Stimulated activated effector memory CD8-positive, alpha-beta T cell treated with anti-CD3 and anti-CD28 coated beads, Interleukin-12 subunit alpha, Interleukin-12 subunit beta, amount 100 ng/mL, for 72 hours (primary cell): ENCODE data around the gene BDH1.
A peak's percentile ranks its signal among the peaks of the same experiment; 100 is the strongest.
"Not testable (repeated sequence)": the region's sequence is repeated elsewhere in the genome, so short reads cannot be mapped to it uniquely, and the experiment has no call there.

ENCODE experiments used
- ATAC-seq: fragments of 150-1000 bp; cut with Tn5 transposase; 2 replicates; pipeline ENCODE4 v1.10.0; 2021
- DNase-seq, 2 donors: peaks; one replicate each; pipeline ENCODE4 v3.0.0; 2021 to 2022; ENCODE audit warnings: low spot score in 2 of 2
- H3K27ac Mint-ChIP-seq: one replicate; pipeline ENCODE4 v1.8.0; 2022; ENCODE audit warnings: mild to moderate bottlenecking, mixed read lengths
- H3K36me3 Mint-ChIP-seq: one replicate; pipeline ENCODE4 v1.8.0; 2022; ENCODE audit warnings: mild to moderate bottlenecking, mixed read lengths
- H3K4me1 Mint-ChIP-seq: one replicate; pipeline ENCODE4 v1.8.0; 2022; ENCODE audit warnings: mixed read lengths
- H3K4me3 Mint-ChIP-seq: one replicate; pipeline ENCODE4 v1.8.0; 2022; ENCODE audit warnings: mild to moderate bottlenecking, mixed read lengths
- H3K9me3 Mint-ChIP-seq: one replicate; pipeline ENCODE4 v1.8.0; 2022; ENCODE audit warnings: mixed read lengths

BDH1 gene

DNA sequence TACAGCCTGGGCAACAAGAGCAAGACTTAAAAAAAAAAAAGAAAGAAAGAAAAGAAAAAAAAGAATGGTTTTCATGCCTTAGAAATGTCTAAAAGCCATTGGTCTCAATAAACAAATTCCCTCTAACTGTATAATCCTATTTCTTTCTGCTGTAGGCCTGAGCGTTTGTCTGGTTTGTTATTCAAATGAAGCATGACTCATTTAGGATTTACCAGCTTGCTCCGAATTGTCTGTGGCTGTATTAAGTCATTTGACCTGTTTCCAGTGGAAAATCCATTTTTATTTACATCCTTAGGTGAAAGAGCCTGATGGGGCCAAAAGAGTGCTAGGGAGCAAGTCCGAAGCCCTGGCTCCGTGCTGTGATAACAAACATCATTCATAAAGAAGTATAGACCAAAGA lies 73.8 kb downstream of the BDH1 start:
- DNase-seq = no peak
- no peak overlapping the region for H3K4me3 Mint-ChIP-seq
- no peaks in the 10 kb centered on the region for H3K36me3 Mint-ChIP-seq
- H3K27ac Mint-ChIP-seq = no peak overlapping the region
- no peaks in the 10 kb centered on the region for H3K9me3 Mint-ChIP-seq
- ATAC-seq = no peak
- H3K4me1 Mint-ChIP-seq = no peaks in the 10 kb centered on the region

GRCh38 chr3:197480320-197480719 lies 75.4 kb downstream of the BDH1 start:
- Mint-ChIP-seq H3K4me1 (no peaks in the 10 kb centered on the region), H3K9me3 (no peaks in the 10 kb centered on the region), H3K27ac (no peak overlapping the region), H3K4me3 (no peak overlapping the region), H3K36me3 (no peaks in the 10 kb centered on the region)
- ATAC-seq (no peak), DNase-seq (no peak)

DNA sequence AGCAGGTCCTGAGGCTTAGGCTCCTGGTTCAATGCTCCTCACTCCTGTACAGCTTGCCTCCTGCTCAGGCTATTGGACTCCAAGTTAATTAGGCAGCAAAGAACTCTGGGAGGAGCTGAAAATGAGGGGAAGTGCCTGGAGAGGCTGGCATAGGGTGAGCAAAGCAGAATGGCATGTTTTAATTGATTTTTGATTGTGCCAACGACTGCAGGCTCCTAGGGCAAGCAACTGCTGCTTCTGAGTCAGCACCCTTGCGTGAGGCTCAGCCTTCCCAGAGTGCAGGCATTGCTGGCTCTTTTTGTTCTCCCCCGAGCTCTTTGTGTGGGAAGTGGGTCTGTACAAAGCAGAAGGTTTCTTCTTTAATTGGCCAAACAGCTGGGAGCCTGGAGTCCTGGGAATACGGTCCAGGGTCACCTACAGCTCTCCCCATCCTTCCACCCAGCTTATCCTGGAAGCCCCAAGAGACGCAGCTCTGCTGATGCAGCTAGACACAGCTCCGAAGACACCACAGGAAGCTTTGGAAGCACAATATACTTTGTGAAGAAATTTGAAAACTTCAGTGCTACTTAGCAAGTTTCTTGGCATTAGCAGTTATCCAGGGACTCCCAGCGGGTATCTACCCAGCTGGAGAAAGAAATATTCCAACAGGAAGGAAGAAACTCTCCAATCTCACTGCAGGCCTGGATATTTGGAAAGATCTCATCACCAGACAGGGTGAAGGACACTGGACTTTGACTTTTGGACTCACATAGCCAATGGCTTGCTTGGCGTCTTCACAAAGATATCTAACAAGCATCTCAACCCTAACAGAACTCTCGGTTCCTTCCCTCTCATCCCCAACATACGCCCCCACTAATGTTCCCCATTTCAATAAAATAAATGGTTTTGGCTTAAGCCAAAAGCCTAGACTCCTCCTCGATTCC lies 76.8 kb downstream of the BDH1 start:
- Mint-ChIP-seq H3K4me1 (no peaks in the 10 kb centered on the region), H3K9me3 (no peaks in the 10 kb centered on the region), H3K27ac (no peak overlapping the region), H3K4me3 (no peak overlapping the region), H3K36me3 (no peaks in the 10 kb centered on the region)
- no peak for ATAC-seq
- no peak for DNase-seq

- not testable (repeated sequence) for H3K4me3 Mint-ChIP-seq, H3K4me1 Mint-ChIP-seq, DNase-seq, ATAC-seq, H3K36me3 Mint-ChIP-seq, H3K27ac Mint-ChIP-seq, H3K9me3 Mint-ChIP-seq
Measured at GRCh38 chr3:197477816-197478215, 78.0 kb downstream of the BDH1 start.

DNA sequence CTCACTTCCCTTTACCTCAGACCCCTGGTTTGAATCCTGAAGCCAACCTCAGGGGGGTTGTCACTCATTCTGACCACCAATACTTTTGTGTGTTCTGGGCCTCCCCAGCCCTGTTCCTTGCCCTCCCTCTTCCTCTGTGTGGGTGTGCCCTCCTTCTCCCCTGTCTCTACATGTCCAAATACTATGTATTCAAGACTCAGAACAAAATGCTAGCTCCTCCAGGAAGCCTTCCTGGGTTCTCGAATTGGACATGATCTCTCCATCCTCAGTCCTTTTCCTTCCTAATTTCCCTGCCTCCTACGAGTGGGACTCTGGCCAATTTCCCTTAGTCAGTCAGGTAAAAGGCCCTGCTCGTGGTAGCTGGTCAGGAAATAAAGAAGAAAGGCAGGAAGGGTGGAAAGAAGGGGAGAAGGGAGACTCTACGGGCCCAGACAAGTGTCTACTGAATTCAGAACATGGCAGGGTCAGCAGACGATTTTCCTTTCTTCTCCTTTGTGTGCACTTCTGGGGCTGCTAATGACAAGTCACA lies 79.7 kb downstream of the BDH1 start:
- Mint-ChIP-seq H3K4me3 (no peak overlapping the region), H3K4me1 (no peaks in the 10 kb centered on the region), H3K27ac (peak overlapping the region; percentile 7), H3K9me3 (no peaks in the 10 kb centered on the region), H3K36me3 (no peaks in the 10 kb centered on the region)
- ATAC-seq = no peak
- DNase-seq = no peak

- no peaks in the 10 kb centered on the region for H3K4me1 Mint-ChIP-seq
- H3K27ac Mint-ChIP-seq = no peak overlapping the region
- no peaks in the 10 kb centered on the region for H3K9me3 Mint-ChIP-seq
- no peaks in the 10 kb centered on the region for H3K36me3 Mint-ChIP-seq
- DNase-seq = no peak
- ATAC-seq = no peak
- no peak overlapping the region for H3K4me3 Mint-ChIP-seq
Measured at GRCh38 chr3:197475514-197475913, 80.3 kb downstream of the BDH1 start.

- H3K27ac Mint-ChIP-seq = no peak overlapping the region
- DNase-seq (no peak), ATAC-seq (no peak)
- no peak overlapping the region for H3K4me3 Mint-ChIP-seq
- no peaks in the 10 kb centered on the region for H3K9me3 Mint-ChIP-seq
- H3K4me1 Mint-ChIP-seq = no peaks in the 10 kb centered on the region
- H3K36me3 Mint-ChIP-seq = no peaks in the 10 kb centered on the region
Measured at GRCh38 chr3:197472151-197472550, 83.6 kb downstream of the BDH1 start.

GRCh38 chr3:197471221-197472010 lies 84.4 kb downstream of the BDH1 start:
- H3K4me1 Mint-ChIP-seq = no peaks in the 10 kb centered on the region
- no peak overlapping the region for H3K27ac Mint-ChIP-seq
- DNase-seq (no peak), ATAC-seq (no peak)
- H3K36me3 Mint-ChIP-seq = no peaks in the 10 kb centered on the region
- H3K9me3 Mint-ChIP-seq = no peaks in the 10 kb centered on the region
- H3K4me3 Mint-ChIP-seq = no peak overlapping the region

DNA sequence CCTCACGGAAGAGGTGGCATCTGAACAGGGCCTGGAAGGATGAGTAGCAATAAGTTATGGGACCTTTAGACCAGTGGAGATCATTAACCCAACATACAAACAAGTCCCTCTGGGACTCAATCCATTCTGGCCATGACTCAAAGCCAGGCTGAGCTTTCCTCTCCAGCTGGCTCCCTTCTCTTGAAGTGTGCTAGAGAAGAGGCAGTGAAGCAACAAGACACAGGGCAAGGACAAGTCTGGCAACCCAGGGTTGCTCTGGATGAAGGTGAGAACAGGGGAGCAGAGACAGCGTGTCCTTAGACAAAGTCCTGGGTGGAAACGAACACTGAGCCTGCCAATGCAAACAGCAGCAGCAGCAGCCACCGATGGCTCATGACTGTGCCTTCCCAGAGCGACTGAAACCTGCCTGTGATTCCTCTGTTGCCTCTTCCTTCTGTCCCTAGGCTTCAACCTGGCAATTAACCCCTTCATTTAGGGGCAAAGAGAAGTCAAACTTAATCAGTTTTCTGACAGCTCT lies 86.8 kb downstream of the BDH1 start:
- DNase-seq (no peak), ATAC-seq (no peak)
- H3K9me3 Mint-ChIP-seq = no peaks in the 10 kb centered on the region
- H3K4me1 Mint-ChIP-seq = no peaks in the 10 kb centered on the region
- H3K4me3 Mint-ChIP-seq = no peak overlapping the region
- H3K27ac Mint-ChIP-seq = no peak overlapping the region
- no peaks in the 10 kb centered on the region for H3K36me3 Mint-ChIP-seq

- H3K9me3 Mint-ChIP-seq = no peaks in the 10 kb centered on the region
- DNase-seq (no peak), ATAC-seq (no peak)
- no peak overlapping the region for H3K4me3 Mint-ChIP-seq
- no peaks in the 10 kb centered on the region for H3K36me3 Mint-ChIP-seq
- H3K4me1 Mint-ChIP-seq = no peaks in the 10 kb centered on the region
- H3K27ac Mint-ChIP-seq = no peak overlapping the region
Measured at GRCh38 chr3:197468167-197468566, 87.6 kb downstream of the BDH1 start.

GRCh38 chr3:197466586-197467399 lies 89.0 kb downstream of the BDH1 start:
- no peaks in the 10 kb centered on the region for H3K9me3 Mint-ChIP-seq
- H3K4me3 Mint-ChIP-seq = no peak overlapping the region
- ATAC-seq (no peak), DNase-seq (no peak)
- H3K27ac Mint-ChIP-seq = no peak overlapping the region
- no peaks in the 10 kb centered on the region for H3K4me1 Mint-ChIP-seq
- H3K36me3 Mint-ChIP-seq = no peaks in the 10 kb centered on the region

GRCh38 chr3:197465996-197466549 lies 89.7 kb downstream of the BDH1 start:
- Mint-ChIP-seq H3K4me3 (no peak overlapping the region), H3K9me3 (no peaks in the 10 kb centered on the region), H3K4me1 (no peaks in the 10 kb centered on the region), H3K27ac (no peak overlapping the region), H3K36me3 (no peaks in the 10 kb centered on the region)
- DNase-seq (no peak), ATAC-seq (peak; percentile 54)

- Mint-ChIP-seq H3K9me3 (no peaks in the 10 kb centered on the region), H3K4me1 (no peaks in the 10 kb centered on the region), H3K27ac (no peak overlapping the region), H3K36me3 (no peaks in the 10 kb centered on the region), H3K4me3 (no peak overlapping the region)
- ATAC-seq = no peak
- DNase-seq = no peak
Measured at GRCh38 chr3:197465197-197465995, 90.4 kb downstream of the BDH1 start.

- DNase-seq (no peak), ATAC-seq (no peak)
- no peak overlapping the region for H3K27ac Mint-ChIP-seq
- H3K36me3 Mint-ChIP-seq = peaks cover 6% of the 10 kb centered on the region
- no peak overlapping the region for H3K4me3 Mint-ChIP-seq
- no peaks in the 10 kb centered on the region for H3K4me1 Mint-ChIP-seq
- no peaks in the 10 kb centered on the region for H3K9me3 Mint-ChIP-seq
Measured at GRCh38 chr3:197464794-197465193, 91.0 kb downstream of the BDH1 start.
